Pulmonary artery endothelial cell (primary cell): ENCODE data around the gene ACP7. TPM values are rescaled to one million over a fixed set of nuclear protein-coding genes. Genes with fewer than 3 reads are reported as not detected.

Source experiments
- DNase-seq: peaks from one replicate; pipeline ENCODE4 v3.0.0-alpha.2; 2011; ENCODE audit warnings: low read depth, low spot score
- total RNA-seq: library from RNA; depleted of rRNA; stranded (reverse); fragments of >200 nt; gene quantifications from 2 replicates; pipeline ENCODE4 v1.2.3, GENCODE V29; 2014

Gene ACP7
- total RNA-seq, 1 donor from 2014 or later, result 0.20 TPM

GRCh38 chr19:39146686-39147450 lies 62.7 kb downstream of the ACP7 start:
- DNase-seq, result no peak

GRCh38 chr19:39147480-39147879 lies 63.3 kb downstream of the ACP7 start:
- DNase-seq, result no peak

- DNase-seq, result no peak
Observed at GRCh38 chr19:39148939-39149529, 64.9 kb downstream of the ACP7 start.

GRCh38 chr19:39150235-39150634 lies 66.1 kb downstream of the ACP7 start:
- no peak for DNase-seq

DNA sequence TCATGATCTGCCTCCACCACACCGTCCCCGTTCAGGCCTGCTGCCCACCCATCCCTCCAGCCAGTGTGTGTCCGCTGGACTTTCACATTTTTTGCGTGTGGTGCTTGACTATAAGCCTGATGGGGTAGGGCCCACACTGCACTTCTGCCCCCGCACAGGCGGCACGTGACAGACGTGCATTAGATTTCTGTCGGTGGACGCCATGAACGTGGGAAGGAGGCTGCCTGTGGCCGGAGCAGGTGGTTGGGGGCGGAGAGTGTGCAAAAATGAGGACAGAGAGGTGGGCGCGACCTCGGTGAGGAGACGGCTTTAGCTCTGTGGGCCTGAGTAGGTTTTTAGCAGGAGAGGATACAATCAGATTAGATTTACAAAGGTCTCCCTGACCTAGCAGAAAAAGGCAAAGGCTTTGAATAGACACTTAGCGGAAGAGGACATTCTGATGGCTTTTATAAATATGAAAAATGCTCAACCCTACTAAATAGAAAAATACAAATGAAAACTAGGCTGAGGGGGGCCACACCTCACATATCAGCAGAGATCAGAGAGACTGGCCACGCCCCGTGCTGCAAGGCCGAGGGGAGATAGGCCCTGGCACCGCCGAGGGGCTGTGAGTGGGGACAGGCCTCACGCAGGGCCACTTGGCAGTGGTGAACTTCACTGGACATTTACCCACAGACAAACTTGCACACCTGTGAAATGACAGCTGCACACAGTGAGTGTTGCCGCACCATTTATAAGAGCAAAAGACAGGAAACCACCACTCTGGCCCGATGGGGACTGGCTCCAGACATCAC lies 66.8 kb downstream of the ACP7 start:
- no peak for DNase-seq

- DNase-seq, result no peak
Observed at GRCh38 chr19:39152066-39152465, 67.9 kb downstream of the ACP7 start.

GRCh38 chr19:39154100-39154628 lies 70.0 kb downstream of the ACP7 start:
- DNase-seq, result no peak

GRCh38 chr19:39154629-39155100 lies 70.5 kb downstream of the ACP7 start:
- DNase-seq, result no peak

DNA sequence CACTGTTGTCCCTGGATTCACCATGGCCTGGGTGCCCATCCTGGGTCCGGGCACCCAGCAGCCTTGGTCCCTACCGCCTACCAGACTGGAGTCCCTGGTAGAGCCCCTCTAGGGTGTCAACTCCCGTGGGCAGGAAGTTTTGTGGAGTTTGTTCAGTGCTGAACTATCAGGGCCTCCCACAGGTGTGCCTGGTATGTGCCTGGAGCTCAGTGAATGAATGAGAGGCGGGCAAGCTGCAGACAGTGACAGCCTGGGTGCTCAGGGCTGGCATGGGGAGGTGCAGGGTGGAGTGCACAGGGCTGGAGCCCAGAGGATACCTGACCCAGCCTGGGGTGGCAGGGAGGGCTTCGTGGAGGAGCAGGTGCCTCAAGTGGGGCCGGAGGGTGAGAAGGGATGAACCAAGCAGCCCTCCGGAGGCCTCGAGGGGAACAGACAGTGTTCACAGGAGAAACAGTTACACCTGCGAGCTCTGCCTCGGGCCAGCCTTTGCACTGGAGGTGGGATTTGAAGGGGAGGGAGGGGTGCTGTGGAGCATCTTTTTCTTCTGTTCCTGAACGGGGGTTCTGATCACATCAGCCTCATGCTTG lies 71.0 kb downstream of the ACP7 start:
- no peak for DNase-seq

DNA sequence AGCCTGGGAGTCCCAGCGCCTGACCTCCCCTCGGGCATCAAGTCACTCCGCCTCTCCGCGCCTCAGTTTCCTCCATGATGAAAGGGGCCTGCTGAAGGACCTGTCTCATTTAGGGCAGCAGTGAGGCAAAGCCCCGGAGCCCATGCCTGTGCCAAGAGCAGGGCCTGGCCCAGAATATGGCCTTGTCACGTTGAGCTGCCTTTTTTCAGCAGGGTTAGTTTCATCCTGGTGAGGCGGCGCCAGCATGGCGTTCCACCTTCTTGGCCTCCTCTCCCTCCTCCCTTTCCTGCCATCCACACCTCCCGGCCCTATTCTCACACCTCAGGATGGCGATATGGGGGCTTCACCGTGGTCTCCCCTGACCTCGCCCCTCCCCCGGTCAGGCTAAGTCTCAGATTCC lies 71.6 kb downstream of the ACP7 start:
- no peak for DNase-seq

DNA sequence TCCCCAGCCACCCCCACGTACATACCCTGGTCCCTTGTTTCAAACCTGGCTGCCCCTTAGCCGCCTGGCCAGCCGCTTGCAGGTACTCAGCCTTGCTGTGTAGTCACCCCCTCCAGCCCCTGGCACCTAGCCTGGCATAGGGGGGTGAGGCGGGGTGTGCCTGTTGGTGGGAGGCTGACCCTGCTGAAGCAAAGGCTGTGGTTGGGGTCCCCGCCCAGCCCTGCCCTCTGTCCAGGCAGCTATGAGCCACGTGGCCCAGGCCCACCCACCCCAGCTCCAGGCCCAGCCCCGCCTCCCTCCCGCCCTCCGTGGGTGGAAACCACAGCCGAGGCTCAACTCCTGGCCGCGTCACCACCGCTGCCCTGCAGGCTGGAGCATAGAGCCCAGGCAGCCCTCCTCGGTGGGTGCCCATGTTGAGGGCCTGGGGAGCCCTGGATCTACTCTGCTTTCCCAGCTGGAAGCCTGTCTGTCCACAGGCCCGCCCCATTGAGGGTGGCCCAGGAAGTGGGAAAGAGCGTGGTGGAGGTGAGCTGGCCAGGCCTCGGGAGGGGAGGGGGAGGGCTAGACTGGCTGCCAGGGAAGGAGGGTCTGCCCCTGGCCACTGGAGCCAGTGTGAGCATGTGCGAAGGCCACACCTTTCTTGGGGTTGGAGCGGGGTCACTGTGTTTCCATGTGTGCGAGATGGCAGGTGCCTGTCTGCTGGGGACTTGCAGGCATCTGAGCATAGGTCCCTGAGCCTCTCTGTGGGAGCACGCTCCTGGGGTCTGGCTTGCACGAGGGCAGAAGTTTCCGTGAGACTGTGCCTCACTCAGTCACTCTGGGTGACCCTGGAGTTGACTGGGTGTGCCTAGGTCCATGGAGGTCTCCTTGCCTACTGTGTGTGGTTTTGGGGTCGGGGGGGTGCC lies 72.4 kb downstream of the ACP7 start:
- no peak for DNase-seq

DNA sequence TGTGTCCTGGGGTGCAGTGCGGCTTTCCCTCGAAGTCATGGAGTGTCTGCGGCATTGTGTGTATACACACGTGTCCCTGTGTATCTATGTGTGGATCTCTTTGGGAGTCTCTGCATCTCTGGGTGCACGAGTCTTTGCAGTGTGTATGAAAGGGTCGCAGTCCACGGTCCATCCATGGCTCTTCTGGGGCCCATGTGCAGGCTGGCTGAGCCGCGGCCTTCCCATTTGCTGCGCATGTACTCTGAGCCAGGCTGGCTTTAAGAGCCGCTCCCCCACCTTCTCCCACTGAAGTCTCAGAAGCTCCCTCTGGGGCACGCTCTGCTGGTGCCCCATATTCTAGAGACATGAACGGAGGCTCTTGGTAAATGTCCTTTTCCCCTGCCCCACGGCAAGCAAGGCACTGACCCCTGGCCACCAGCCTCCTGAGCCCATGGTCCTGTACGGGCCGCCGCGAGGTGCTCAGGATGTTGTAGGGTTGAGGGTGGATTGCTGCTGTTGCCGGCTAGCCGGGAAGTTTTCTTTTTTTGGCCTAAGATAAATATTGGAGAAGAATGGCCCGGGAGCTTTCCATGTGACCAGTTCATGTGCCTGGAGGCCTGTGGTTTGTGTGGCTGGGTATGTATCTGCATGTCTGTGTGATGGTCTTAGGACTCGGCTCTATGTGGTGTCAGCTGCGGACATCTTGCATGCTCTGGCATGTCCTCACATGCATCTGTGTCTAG lies 73.3 kb downstream of the ACP7 start:
- DNase-seq, result no peak

- DNase-seq, result no peak
Observed at GRCh38 chr19:39157997-39158389, 73.8 kb downstream of the ACP7 start.

DNA sequence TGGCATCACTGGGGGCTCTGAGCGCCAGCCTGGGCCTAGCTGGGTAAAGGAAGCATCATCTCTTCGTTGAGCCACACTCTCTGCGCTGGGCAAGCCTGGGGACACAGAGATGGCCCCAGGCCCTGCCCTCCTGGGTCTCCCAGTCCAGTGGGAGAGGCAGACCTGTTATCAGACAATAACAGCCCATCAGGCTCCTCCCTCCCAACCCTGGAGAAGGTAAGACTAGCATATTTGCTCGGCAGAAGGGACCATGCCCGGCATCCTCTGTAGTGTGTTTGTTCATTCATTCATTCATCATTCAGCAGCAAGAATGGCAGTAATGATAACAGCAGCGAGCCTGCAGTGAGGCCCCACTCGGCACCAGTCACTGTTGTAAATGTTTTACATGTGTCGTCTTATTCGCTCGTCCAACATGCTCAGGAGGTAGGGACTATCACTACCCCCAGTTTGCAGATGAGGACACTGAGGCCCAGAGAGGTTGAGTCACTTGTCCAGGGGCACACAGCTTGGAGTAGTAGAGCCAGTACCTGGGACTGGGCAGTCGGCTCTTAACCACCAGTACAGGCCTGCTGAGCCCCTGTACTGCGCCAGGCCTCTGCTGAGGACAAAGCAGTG lies 74.6 kb downstream of the ACP7 start:
- no peak for DNase-seq

- DNase-seq, result no peak
Observed at GRCh38 chr19:39160523-39160861, 76.3 kb downstream of the ACP7 start.
